Brain microvascular endothelial cell (primary cell): Measurements from ENCODE around the gene XRCC5.
"Not testable (repeated sequence)": the region's sequence is repeated elsewhere in the genome, so short reads cannot be mapped to it uniquely, and the experiment has no call there.

Experiments
- DNase-seq: peaks from one replicate; pipeline ENCODE4 v3.0.0-alpha.2; 2020
- H3K27ac ChIP-seq: fragments of 250-450 bp; sonication (Bioruptor Pico); 2 replicates; pipeline ENCODE4 v1.5.1; 2020; ENCODE audit warnings: mild to moderate bottlenecking, moderate library complexity
- H3K27me3 ChIP-seq: fragments of 250-450 bp; sonication (Bioruptor Pico); replicated peaks from 2 replicates; pipeline ENCODE4 v1.5.1; 2020; ENCODE audit warnings: mild to moderate bottlenecking
- H3K36me3 ChIP-seq: fragments of 250-450 bp; sonication (Bioruptor Pico); replicated peaks from 2 replicates; pipeline ENCODE4 v1.5.1; 2020; ENCODE audit warnings: mild to moderate bottlenecking
- H3K4me3 ChIP-seq: 2 replicates; pipeline ENCODE4 v1.5.1; 2011; ENCODE audit warnings: low read depth, mild to moderate bottlenecking, control low read depth, low read length, moderate library complexity
- CTCF ChIP-seq: IDR thresholded peaks from 2 replicates; pipeline ENCODE4 v1.5.1; 2011; ENCODE audit warnings: low read depth, mild to moderate bottlenecking, moderate library complexity, low read length, control low read depth, inconsistent platforms; ENCODE audit errors: missing control alignments
- in situ Hi-C: cut with HindIII; loops from 2 replicates; pipeline ENCODE4 v1.10.0; 2017; ENCODE audit warnings: low sequenced_read_pairs, low pct_ligation_motif_present

Gene XRCC5

GRCh38 chr2:216075510-216076485 is 33.4 kb upstream of the XRCC5 start:
- no peak overlapping the region for H3K4me3 ChIP-seq
- H3K27me3 ChIP-seq, result no peaks in the 10 kb centered on the region
- H3K27ac ChIP-seq, result no peak overlapping the region
- DNase-seq, result no peak
- no peaks in the 10 kb centered on the region for H3K36me3 ChIP-seq
- TF ChIP-seq CTCF, result no peak
- in situ Hi-C loops, result no loop called here

- Histone ChIP-seq H3K27me3 (no peaks in the 10 kb centered on the region), H3K27ac (no peak overlapping the region), H3K36me3 (no peaks in the 10 kb centered on the region), H3K4me3 (no peak overlapping the region)
- no peak for DNase-seq
- in situ Hi-C loops, result no loop called here
- no peak for TF ChIP-seq CTCF
Observed at GRCh38 chr2:216078776-216079175, 30.4 kb upstream of the XRCC5 start.

- H3K27me3 ChIP-seq, DNase-seq, in situ Hi-C loops, H3K4me3 ChIP-seq, H3K27ac ChIP-seq, H3K36me3 ChIP-seq: not testable (repeated sequence)
Observed at GRCh38 chr2:216080048-216080447, 29.1 kb upstream of the XRCC5 start.

- DNase-seq, result no peak
- in situ Hi-C loops, result no loop called here
- no peak overlapping the region for H3K27ac ChIP-seq
Observed at GRCh38 chr2:216081012-216081411, 28.1 kb upstream of the XRCC5 start.

GRCh38 chr2:216081487-216082116 is 27.5 kb upstream of the XRCC5 start, which contains the start of the genes PECR and TMEM169:
Gene PECR (minus strand): TSS chr2:216081809. CDS start chr2:216081741, 68 bp downstream.
Gene TMEM169 (plus strand): TSS chr2:216081919. CDS start chr2:216095964, 14,045 bp downstream.
- H3K4me3 ChIP-seq, result peak within 1 kb of the TSS; percentile 80
- no peak for TF ChIP-seq CTCF
- H3K36me3 ChIP-seq, result no peaks in the 10 kb centered on the region
- peak; percentile 40 for DNase-seq
- no peak within 1 kb of the TSS for H3K27ac ChIP-seq
- H3K27me3 ChIP-seq, result no peaks in the 10 kb centered on the region
- in situ Hi-C loops, result no loop called here

More at GRCh38 chr2:216081012-216081411, 28.1 kb upstream of the XRCC5 start:
- no peak for TF ChIP-seq CTCF
- Histone ChIP-seq H3K4me3 (peak overlapping the region; percentile 80), H3K27me3 (no peaks in the 10 kb centered on the region), H3K36me3 (no peaks in the 10 kb centered on the region)

GRCh38 chr2:216082117-216082711 is 26.9 kb upstream of the XRCC5 start:
- Histone ChIP-seq H3K4me3 (peak overlapping the region; percentile 80), H3K27me3 (no peaks in the 10 kb centered on the region), H3K36me3 (no peaks in the 10 kb centered on the region), H3K27ac (no peak overlapping the region)
- DNase-seq, result no peak
- TF ChIP-seq CTCF, result no peak
- in situ Hi-C loops, result no loop called here
